HEK293 (cell line): ENCODE results near the gene NOC4L.

Source experiments
- CTCF ChIA-PET: fragments of 350-600 bp; formaldehyde crosslinking; extraction: SDS; loops from one replicate; lab custom pipeline; 2021; ENCODE audit warnings: antibody characterized with exemption; lab: Yijun Ruan, JAX
- POLR2A ChIA-PET: fragments of 300-600 bp; formaldehyde crosslinking; extraction: SDS; loops from one replicate; lab custom pipeline; 2020; ENCODE audit warnings: antibody characterized with exemption, inconsistent platforms; lab: Yijun Ruan, JAX
- H3K27ac ChIP-seq: fragments of 200-500 bp; sonication (Bioruptor generic); 2 replicates; pipeline ENCODE4 v1.5.1; 2014; ENCODE audit warnings: low read depth, low read length, control low read depth, inconsistent platforms; ENCODE audit errors: extremely low read depth
- H3K36me3 ChIP-seq, 2 experiments: fragments of 200-500 bp in 1 of 2; sonication (Bioruptor generic) in 1 of 2; 1 replicate in 1 of 2; 2 replicates in 1 of 2; pipeline ENCODE4 v1.5.1; 2014 to 2017; ENCODE audit warnings: inconsistent platforms in 2 of 2, low read length in 2 of 2; ENCODE audit not compliant: control insufficient read depth in 2 of 2, insufficient read depth in 1 of 2
- H3K4me1 ChIP-seq: fragments of 200-500 bp; sonication (Bioruptor generic); 2 replicates; pipeline ENCODE4 v1.5.1; 2014; ENCODE audit warnings: mild to moderate bottlenecking, low read length, inconsistent platforms; ENCODE audit not compliant: control insufficient read depth, insufficient read depth
- H3K4me3 ChIP-seq: 2 replicates; pipeline ENCODE4 v1.5.1; 2011; ENCODE audit warnings: low read depth, mild to moderate bottlenecking, control low read depth, low read length, moderate library complexity
- H3K9me3 ChIP-seq: fragments of 200-500 bp; sonication (Bioruptor generic); 2 replicates; pipeline ENCODE4 v1.5.1; 2014; ENCODE audit warnings: low read depth, low read length, inconsistent platforms; ENCODE audit not compliant: control insufficient read depth, insufficient read depth
- IKZF3 ChIP-seq: fragments of 450-650 bp; IDR thresholded peaks from 2 replicates; pipeline ENCODE4 v1.5.0; 2018; ENCODE audit warnings: missing biosample characterization, mild to moderate bottlenecking, missing genetic modification characterization, moderate library complexity
- KLF17 ChIP-seq: fragments of 450-650 bp; formaldehyde crosslinking; IDR thresholded peaks from 2 replicates; pipeline ENCODE4 v1.5.1; 2016; ENCODE audit warnings: missing biosample characterization, missing genetic modification characterization
- KLF7 ChIP-seq: fragments of 450-650 bp; formaldehyde crosslinking; IDR thresholded peaks from 2 replicates; pipeline ENCODE4 v1.5.1; 2016; ENCODE audit warnings: missing biosample characterization, missing genetic modification characterization, borderline replicate concordance
- MEIS1 ChIP-seq: sonication (generic); formaldehyde crosslinking; IDR thresholded peaks from 2 replicates; pipeline ENCODE4 v1.8.1; 2022; ENCODE audit warnings: missing genetic modification reagents, mild to moderate bottlenecking, borderline replicate concordance
- PRDM10 ChIP-seq: fragments of 450-650 bp; formaldehyde crosslinking; IDR thresholded peaks from 2 replicates; pipeline ENCODE4 v1.5.1; 2016; ENCODE audit warnings: missing biosample characterization, missing genetic modification characterization
- SP3 ChIP-seq: fragments of 450-650 bp; formaldehyde crosslinking; IDR thresholded peaks from 2 replicates; pipeline ENCODE4 v1.5.1; 2016; ENCODE audit warnings: missing biosample characterization, missing genetic modification characterization
- ZFHX2 ChIP-seq: fragments of 450-650 bp; formaldehyde crosslinking; conservative IDR thresholded peaks from 2 replicates; pipeline ENCODE4 v1.5.1; 2016; ENCODE audit warnings: missing biosample characterization, missing genetic modification characterization
- ZNF157 ChIP-seq: fragments of 450-650 bp; formaldehyde crosslinking; IDR thresholded peaks from 2 replicates; pipeline ENCODE4 v1.5.1; 2016; ENCODE audit warnings: missing biosample characterization, missing genetic modification characterization
- ZNF221 ChIP-seq: fragments of 450-650 bp; formaldehyde crosslinking; IDR thresholded peaks from 2 replicates; pipeline ENCODE4 v1.5.1; 2017; ENCODE audit warnings: missing biosample characterization, missing genetic modification characterization, borderline replicate concordance
- ZNF223 ChIP-seq: fragments of 450-650 bp; formaldehyde crosslinking; IDR thresholded peaks from 2 replicates; pipeline ENCODE4 v1.5.1; 2016; ENCODE audit warnings: missing biosample characterization, missing genetic modification characterization
- ZNF24 ChIP-seq: fragments of 450-650 bp; formaldehyde crosslinking; IDR thresholded peaks from 2 replicates; pipeline ENCODE4 v1.5.1; 2016; ENCODE audit warnings: missing biosample characterization, missing genetic modification characterization
- ZNF274 ChIP-seq, 2 experiments: fragments of 200-500 bp in 1 of 2; fragments of 450-650 bp in 1 of 2; sonication (Bioruptor generic) in 1 of 2; formaldehyde crosslinking in 1 of 2; IDR thresholded peaks; 2 replicates each; pipeline versions ENCODE4 v1.5.1 to v1.6.1; 2014 to 2016; ENCODE audit warnings: borderline replicate concordance in 1 of 2, inconsistent platforms in 1 of 2, low read length in 1 of 2, missing biosample characterization in 1 of 2, missing genetic modification characterization in 1 of 2
- ZNF37A ChIP-seq: fragments of 450-650 bp; IDR thresholded peaks from 2 replicates; pipeline ENCODE4 v1.5.1; 2018; ENCODE audit warnings: missing biosample characterization, missing genetic modification characterization
- ZNF416 ChIP-seq: fragments of 450-650 bp; formaldehyde crosslinking; IDR thresholded peaks from 2 replicates; pipeline ENCODE4 v1.5.1; 2016; ENCODE audit warnings: missing biosample characterization, missing genetic modification characterization
- ZNF423 ChIP-seq: fragments of 450-650 bp; formaldehyde crosslinking; IDR thresholded peaks from 2 replicates; pipeline ENCODE4 v1.5.1; 2016; ENCODE audit warnings: missing biosample characterization, missing genetic modification characterization
- ZNF426 ChIP-seq: fragments of 450-650 bp; formaldehyde crosslinking; IDR thresholded peaks from 2 replicates; pipeline ENCODE4 v1.5.1; 2017; ENCODE audit warnings: missing biosample characterization, missing genetic modification characterization, mild to moderate bottlenecking, inconsistent platforms, moderate library complexity
- ZNF473 ChIP-seq: fragments of 450-650 bp; formaldehyde crosslinking; IDR thresholded peaks from 2 replicates; pipeline ENCODE4 v1.5.1; 2017; ENCODE audit warnings: missing biosample characterization, missing genetic modification characterization
- ZNF830 ChIP-seq: fragments of 450-650 bp; IDR thresholded peaks from 2 replicates; pipeline ENCODE4 v1.5.0; 2018; ENCODE audit warnings: missing biosample characterization, missing genetic modification characterization, low read depth, mild to moderate bottlenecking, moderate library complexity
- ZNF843 ChIP-seq: fragments of 450-650 bp; formaldehyde crosslinking; IDR thresholded peaks from 2 replicates; pipeline ENCODE4 v1.5.1; 2016; ENCODE audit warnings: missing biosample characterization, missing genetic modification characterization
- TF ChIP-seq, protein P1 (sequence below): sonication (generic); formaldehyde crosslinking; IDR thresholded peaks from 2 replicates; pipeline ENCODE4 v1.8.1; 2022; ENCODE audit warnings: mild to moderate bottlenecking, moderate library complexity, missing genetic modification reagents
- TF ChIP-seq, protein P2 (sequence below): fragments of 450-650 bp; formaldehyde crosslinking; IDR thresholded peaks from 2 replicates; pipeline ENCODE4 v1.5.1; 2017; ENCODE audit warnings: missing biosample characterization, missing genetic modification characterization
- TF ChIP-seq, protein P3 (sequence below): fragments of 450-650 bp; formaldehyde crosslinking; IDR thresholded peaks from 2 replicates; pipeline ENCODE4 v1.5.1; 2016; ENCODE audit warnings: missing biosample characterization, missing genetic modification characterization

The NOC4L gene

DNA sequence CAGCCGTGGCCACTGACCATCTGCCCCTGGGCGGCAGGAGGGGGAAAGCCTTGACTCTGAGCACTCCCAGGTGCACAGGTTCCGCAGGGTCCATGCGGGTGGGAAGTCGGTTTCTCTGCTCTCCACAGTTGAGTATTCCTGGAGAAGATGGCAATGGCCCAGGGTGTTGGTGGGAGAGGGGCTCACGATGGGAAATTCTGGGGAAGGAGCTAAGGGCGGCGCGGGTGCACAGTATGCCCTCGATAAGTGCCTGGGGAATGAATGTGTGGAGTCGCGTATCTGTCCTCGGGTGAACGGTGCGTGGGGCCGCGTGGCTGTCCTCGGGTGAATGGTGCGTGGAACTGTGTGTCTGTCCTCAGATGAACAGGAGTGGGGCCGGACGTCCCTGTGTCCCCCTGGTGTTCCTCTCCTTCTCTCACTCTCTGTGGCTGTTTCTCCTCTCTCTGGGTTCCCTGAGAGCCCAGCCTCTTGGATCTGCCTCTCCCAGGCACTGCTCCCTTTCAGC, 38.0 kb downstream of the NOC4L start (continued):
- no peak for TF ChIP-seq ZNF473 (tag by site-specific recombination)
- TF ChIP-seq, protein P1, sequence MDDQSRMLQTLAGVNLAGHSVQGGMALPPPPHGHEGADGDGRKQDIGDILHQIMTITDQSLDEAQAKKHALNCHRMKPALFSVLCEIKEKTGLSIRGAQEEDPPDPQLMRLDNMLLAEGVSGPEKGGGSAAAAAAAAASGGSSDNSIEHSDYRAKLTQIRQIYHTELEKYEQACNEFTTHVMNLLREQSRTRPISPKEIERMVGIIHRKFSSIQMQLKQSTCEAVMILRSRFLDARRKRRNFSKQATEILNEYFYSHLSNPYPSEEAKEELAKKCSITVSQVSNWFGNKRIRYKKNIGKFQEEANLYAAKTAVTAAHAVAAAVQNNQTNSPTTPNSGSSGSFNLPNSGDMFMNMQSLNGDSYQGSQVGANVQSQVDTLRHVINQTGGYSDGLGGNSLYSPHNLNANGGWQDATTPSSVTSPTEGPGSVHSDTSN (CRISPR knock-in tag), result no peak
- TF ChIP-seq, protein P2, sequence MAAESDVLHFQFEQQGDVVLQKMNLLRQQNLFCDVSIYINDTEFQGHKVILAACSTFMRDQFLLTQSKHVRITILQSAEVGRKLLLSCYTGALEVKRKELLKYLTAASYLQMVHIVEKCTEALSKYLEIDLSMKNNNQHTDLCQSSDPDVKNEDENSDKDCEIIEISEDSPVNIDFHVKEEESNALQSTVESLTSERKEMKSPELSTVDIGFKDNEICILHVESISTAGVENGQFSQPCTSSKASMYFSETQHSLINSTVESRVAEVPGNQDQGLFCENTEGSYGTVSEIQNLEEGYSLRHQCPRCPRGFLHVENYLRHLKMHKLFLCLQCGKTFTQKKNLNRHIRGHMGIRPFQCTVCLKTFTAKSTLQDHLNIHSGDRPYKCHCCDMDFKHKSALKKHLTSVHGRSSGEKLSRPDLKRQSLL (tag by site-specific recombination), result no peak
- TF ChIP-seq ZFHX2, result no peak

DNA sequence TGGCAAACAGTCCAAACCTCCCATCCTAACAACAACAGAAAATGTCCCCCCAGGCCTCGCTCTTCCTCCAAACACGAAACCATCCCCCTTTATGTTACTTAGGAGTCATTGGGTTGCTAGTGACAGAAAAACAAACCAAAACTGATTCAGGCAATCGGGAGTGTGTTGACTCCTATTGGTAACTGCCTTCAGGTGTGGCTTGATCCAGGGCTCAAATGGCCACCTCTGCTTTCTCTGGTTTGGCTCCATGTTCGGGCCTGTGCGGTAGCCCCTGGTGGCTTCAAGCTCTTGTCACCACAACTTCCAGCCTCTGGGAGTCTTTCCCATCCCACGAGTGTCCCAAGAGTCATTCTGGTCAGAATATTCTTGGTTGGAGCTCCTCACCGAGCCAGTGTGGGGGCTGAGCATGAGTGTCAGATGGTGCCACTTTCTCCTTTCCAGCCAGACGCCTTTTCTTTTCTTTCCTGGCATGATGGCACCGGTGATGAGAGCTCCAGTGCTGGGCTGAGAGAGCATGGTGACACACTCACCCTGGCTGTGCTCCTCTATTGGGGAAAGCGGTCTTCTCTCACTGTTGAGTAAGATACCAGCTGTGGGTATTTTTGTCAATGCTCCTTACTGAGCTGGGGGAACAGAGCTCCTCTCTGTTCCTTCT, 38.6 kb downstream of the NOC4L start:
- Histone ChIP-seq H3K27ac (no peak overlapping the region), H3K9me3 (no peaks in the 10 kb centered on the region), H3K4me3 (no peak overlapping the region), H3K36me3 (no peaks in the 10 kb centered on the region), H3K4me1 (no peaks in the 10 kb centered on the region)
- ChIA-PET POLR2A (interaction anchor here (0.6 kb wide), 1 partner anchor 91 kb away, joined by 3 read pairs; no protein-coding TSS in a partner anchor), CTCF (interaction anchor here (0.7 kb wide), 1 partner anchor 12 kb away, joined by 3 read pairs; no protein-coding TSS in a partner anchor)
- TF ChIP-seq ZNF473 (tag by site-specific recombination) (no peak), ZNF843 (tag by site-specific recombination) (no peak), PRDM10 (tag by site-specific recombination) (no peak), MEIS1 (no peak), KLF7 (tag by site-specific recombination) (no peak), ZNF274 (IDR thresholded peaks at IDR 0.05; ENCODE audit: low read length) (no peak), ZNF274 (tag by site-specific recombination; IDR thresholded peaks at IDR 0.05; ENCODE audit: borderline replicate concordance) (no peak), ZNF221 (no peak), ZNF416 (tag by site-specific recombination) (no peak), KLF17 (tag by site-specific recombination) (no peak), ZNF223 (tag by site-specific recombination) (no peak), ZNF426 (no peak), ZNF830 (no peak), ZNF157 (tag by site-specific recombination) (no peak), IKZF3 (tag by site-specific recombination) (no peak), ZNF24 (no peak), SP3 (tag by site-specific recombination) (no peak), ZNF423 (tag by site-specific recombination) (no peak), ZNF37A (tag by site-specific recombination) (no peak)
- TF ChIP-seq, protein P2 (tag by site-specific recombination), result no peak
- TF ChIP-seq, protein P3, sequence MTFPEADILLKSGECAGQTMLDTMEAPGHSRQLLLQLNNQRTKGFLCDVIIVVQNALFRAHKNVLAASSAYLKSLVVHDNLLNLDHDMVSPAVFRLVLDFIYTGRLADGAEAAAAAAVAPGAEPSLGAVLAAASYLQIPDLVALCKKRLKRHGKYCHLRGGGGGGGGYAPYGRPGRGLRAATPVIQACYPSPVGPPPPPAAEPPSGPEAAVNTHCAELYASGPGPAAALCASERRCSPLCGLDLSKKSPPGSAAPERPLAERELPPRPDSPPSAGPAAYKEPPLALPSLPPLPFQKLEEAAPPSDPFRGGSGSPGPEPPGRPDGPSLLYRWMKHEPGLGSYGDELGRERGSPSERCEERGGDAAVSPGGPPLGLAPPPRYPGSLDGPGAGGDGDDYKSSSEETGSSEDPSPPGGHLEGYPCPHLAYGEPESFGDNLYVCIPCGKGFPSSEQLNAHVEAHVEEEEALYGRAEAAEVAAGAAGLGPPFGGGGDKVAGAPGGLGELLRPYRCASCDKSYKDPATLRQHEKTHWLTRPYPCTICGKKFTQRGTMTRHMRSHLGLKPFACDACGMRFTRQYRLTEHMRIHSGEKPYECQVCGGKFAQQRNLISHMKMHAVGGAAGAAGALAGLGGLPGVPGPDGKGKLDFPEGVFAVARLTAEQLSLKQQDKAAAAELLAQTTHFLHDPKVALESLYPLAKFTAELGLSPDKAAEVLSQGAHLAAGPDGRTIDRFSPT (tag by site-specific recombination), result no peak
